ENCODE data around the gene RNF40.

The RNF40 gene

GRCh38 chr16:30760577-30761426 lies 1.3 kb upstream of the RNF40 start:
- ATAC-seq (ENCODE audit: insufficient read depth, low read depth) = no peak
- peak overlapping the region; percentile 94 for H2AFZ ChIP-seq (ENCODE audit: low read depth, low read length)
- H3K27ac ChIP-seq (ENCODE audit: low read length) = no peak overlapping the region
- H3K9me3 ChIP-seq (ENCODE audit: insufficient read depth, low read length, severe bottlenecking) = no peaks in the 10 kb centered on the region
- no peaks in the 10 kb centered on the region for H3K27me3 ChIP-seq (ENCODE audit: insufficient read depth, low read length, poor library complexity)
- H3K79me2 ChIP-seq (ENCODE audit: insufficient read depth, low read length) = peaks cover 34% of the 10 kb centered on the region
- TF ChIP-seq EZH2 (IDR thresholded peaks at IDR 0.05; ENCODE audit: borderline replicate concordance, low read depth, low read length, severe bottlenecking) = no peak
- no peak for TF ChIP-seq CTCF (IDR thresholded peaks at IDR 0.05; ENCODE audit: borderline replicate concordance, extremely low read depth, low read length, poor library complexity, severe bottlenecking)
- H3K4me2 ChIP-seq (ENCODE audit: insufficient read depth, low read length) = peak overlapping the region; percentile 96
- H3K36me3 ChIP-seq (ENCODE audit: insufficient read depth, low read length) = peaks cover 59% of the 10 kb centered on the region
- peak overlapping the region; percentile 35 to 91; a peak in 3 of 4 replicates for H3K4me3 ChIP-seq (ENCODE audit: low read depth in 1 of 2, low read length in 2 of 2)
- no peak for DNase-seq
- H3K9ac ChIP-seq (ENCODE audit: low read depth, low read length) = peak overlapping the region; percentile 63
- peaks cover 39% of the 10 kb centered on the region for H3K4me1 ChIP-seq (ENCODE audit: insufficient read depth, low read length)
- peaks cover 13% of the 10 kb centered on the region; the same call in 1 of the 2 replicates for H4K20me1 ChIP-seq (ENCODE audit: insufficient read depth, low read length)

DNA sequence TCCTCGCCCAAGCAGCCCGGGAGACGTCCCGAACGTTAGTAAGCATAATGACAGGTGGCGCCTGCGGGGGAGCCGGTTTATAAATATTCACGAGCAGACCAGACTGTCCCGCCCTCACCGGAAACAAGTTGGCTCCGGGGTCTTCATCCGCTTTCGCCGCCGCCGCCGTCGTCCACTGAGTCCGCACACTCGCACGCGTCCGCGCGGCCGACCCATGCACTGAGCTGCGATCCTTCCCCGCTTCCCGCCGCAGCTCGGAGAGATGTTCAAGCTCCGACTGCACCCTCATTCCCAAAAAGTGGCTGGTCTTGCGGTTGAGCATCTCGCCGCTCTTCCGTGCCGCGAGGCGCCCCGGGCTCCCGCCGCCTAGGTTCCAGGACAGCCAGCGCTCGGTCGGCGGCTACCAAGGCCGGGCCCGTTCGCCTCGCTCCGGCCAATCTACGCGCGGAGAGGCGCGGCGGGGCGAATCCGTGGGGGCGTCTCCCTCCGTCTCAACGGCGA lies 645 bp upstream of the RNF40 start:
- TF ChIP-seq EZH2 (IDR thresholded peaks at IDR 0.05; ENCODE audit: borderline replicate concordance, low read depth, low read length, severe bottlenecking) (no peak), CTCF (IDR thresholded peaks at IDR 0.05; ENCODE audit: borderline replicate concordance, extremely low read depth, low read length, poor library complexity, severe bottlenecking) (no peak)
- Histone ChIP-seq H3K79me2 (ENCODE audit: insufficient read depth, low read length) (peaks cover 34% of the 10 kb centered on the region), H3K4me1 (ENCODE audit: insufficient read depth, low read length) (peaks cover 39% of the 10 kb centered on the region), H3K4me2 (ENCODE audit: insufficient read depth, low read length) (peak overlapping the region; percentile 96), H3K36me3 (ENCODE audit: insufficient read depth, low read length) (peaks cover 59% of the 10 kb centered on the region), H3K4me3 (ENCODE audit: low read depth in 1 of 2, low read length in 2 of 2) (peak overlapping the region; percentile 35 to 91), H3K9me3 (ENCODE audit: insufficient read depth, low read length, severe bottlenecking) (no peaks in the 10 kb centered on the region), H3K9ac (ENCODE audit: low read depth, low read length) (peak overlapping the region; percentile 63), H4K20me1 (ENCODE audit: insufficient read depth, low read length) (peaks cover 16% of the 10 kb centered on the region; the same call in 1 of the 2 replicates), H2AFZ (ENCODE audit: low read depth, low read length) (peak overlapping the region; percentile 94), H3K27me3 (ENCODE audit: insufficient read depth, low read length, poor library complexity) (no peaks in the 10 kb centered on the region), H3K27ac (ENCODE audit: low read length) (peak overlapping the region; percentile 51; the same call in 1 of the 2 replicates)
- ATAC-seq (ENCODE audit: insufficient read depth, low read depth) = peak; percentile 51
- peak; percentile 65 for DNase-seq

- Histone ChIP-seq H3K4me2 (ENCODE audit: insufficient read depth, low read length) (peak overlapping the region; percentile 96), H3K9me3 (ENCODE audit: insufficient read depth, low read length, severe bottlenecking) (no peaks in the 10 kb centered on the region), H3K9ac (ENCODE audit: low read depth, low read length) (peak overlapping the region; percentile 63), H3K27ac (ENCODE audit: low read length) (peak overlapping the region; percentile 75), H4K20me1 (ENCODE audit: insufficient read depth, low read length) (peaks cover 16% of the 10 kb centered on the region; the same call in 1 of the 2 replicates), H3K79me2 (ENCODE audit: insufficient read depth, low read length) (peaks cover 34% of the 10 kb centered on the region), H3K27me3 (ENCODE audit: insufficient read depth, low read length, poor library complexity) (no peaks in the 10 kb centered on the region), H3K4me3 (ENCODE audit: low read depth in 1 of 2, low read length in 2 of 2) (peak overlapping the region; percentile 35 to 91; a peak in 3 of 4 replicates), H3K36me3 (ENCODE audit: insufficient read depth, low read length) (peaks cover 61% of the 10 kb centered on the region), H3K4me1 (ENCODE audit: insufficient read depth, low read length) (peaks cover 39% of the 10 kb centered on the region), H2AFZ (ENCODE audit: low read depth, low read length) (no peak overlapping the region)
- no peak for DNase-seq
- TF ChIP-seq CTCF (IDR thresholded peaks at IDR 0.05; ENCODE audit: borderline replicate concordance, extremely low read depth, low read length, poor library complexity, severe bottlenecking) = no peak
- TF ChIP-seq EZH2 (IDR thresholded peaks at IDR 0.05; ENCODE audit: borderline replicate concordance, low read depth, low read length, severe bottlenecking) = no peak
- ATAC-seq (ENCODE audit: insufficient read depth, low read depth) = no peak
Measured at GRCh38 chr16:30762991-30763725, 1.0 kb downstream of the RNF40 start.
